ENCODE measurements around the gene SHOC2. TPM values are rescaled to one million over a fixed set of nuclear protein-coding genes. Genes with fewer than 3 reads are reported as not detected.

The SHOC2 gene
- total and polyA plus RNA-seq, 7 donors: 20.0 to 45.8 (median 35.4) TPM

GRCh38 chr10:110876788-110877187 is 42.6 kb upstream of the SHOC2 start:
- intact Hi-C loops (cut with DNase I): no loop called here
- WGBS, 3 donors: 98 to 100% (median 98%) methylated on average over 1 of the region's 1 CpG
- peaks cover 16% of the 10 kb centered on the region for H3K4me1 ChIP-seq
- H3K4me3 ChIP-seq: no peak overlapping the region
- H3K27me3 ChIP-seq (ENCODE audit: insufficient read depth in 3 of 3, low read length in 2 of 3): no peaks in the 10 kb centered on the region
- no peak overlapping the region for H3K27ac ChIP-seq
- TF ChIP-seq CTCF (IDR thresholded peaks at IDR 0.05): no peak
- DNase-seq (no peak), ATAC-seq (no peak)
- peaks cover 0 to 39% of the 10 kb centered on the region in 2 donors for H3K36me3 ChIP-seq (ENCODE audit: insufficient read depth in 1 of 2, low read depth in 1 of 2)
- no peaks in the 10 kb centered on the region for H3K9me3 ChIP-seq

GRCh38 chr10:110880012-110880411 is 39.4 kb upstream of the SHOC2 start:
- H3K4me1 ChIP-seq: no peaks in the 10 kb centered on the region
- peaks cover 0 to 70% of the 10 kb centered on the region in 2 donors for H3K36me3 ChIP-seq (ENCODE audit: insufficient read depth in 1 of 2, low read depth in 1 of 2)
- no peak overlapping the region for H3K27ac ChIP-seq
- no peaks in the 10 kb centered on the region for H3K27me3 ChIP-seq (ENCODE audit: insufficient read depth in 3 of 3, low read length in 2 of 3)
- TF ChIP-seq CTCF (IDR thresholded peaks at IDR 0.05): no peak
- WGBS, 3 donors: 65 to 77% (median 70%) methylated on average over 3 of the region's 3 CpGs
- ATAC-seq: no peak
- DNase-seq: no peak
- intact Hi-C loops (cut with DNase I): no loop called here
- H3K9me3 ChIP-seq: no peaks in the 10 kb centered on the region
- H3K4me3 ChIP-seq: no peak overlapping the region

DNA sequence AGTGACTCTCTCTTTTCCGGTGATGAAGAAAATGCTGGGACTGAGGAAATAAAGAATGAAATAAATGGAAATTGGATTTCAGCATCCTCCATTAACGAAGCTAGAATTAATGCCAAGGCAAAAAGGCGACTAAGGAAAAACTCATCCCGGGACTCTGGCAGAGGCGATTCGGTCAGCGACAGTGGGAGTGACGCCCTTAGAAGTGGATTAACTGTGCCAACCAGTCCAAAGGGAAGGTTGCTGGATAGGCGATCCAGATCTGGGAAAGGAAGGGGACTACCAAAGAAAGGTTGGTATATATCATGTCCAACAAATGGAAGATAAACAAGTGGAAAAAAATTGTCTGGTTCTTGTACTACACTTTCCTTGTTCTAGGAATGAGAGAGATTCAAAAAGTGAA is 38.2 kb upstream of the SHOC2 start:
- H3K27me3 ChIP-seq (ENCODE audit: insufficient read depth in 3 of 3, low read length in 2 of 3): no peaks in the 10 kb centered on the region
- peaks cover 0 to 78% of the 10 kb centered on the region in 2 donors for H3K36me3 ChIP-seq (ENCODE audit: insufficient read depth in 1 of 2, low read depth in 1 of 2)
- no peak for TF ChIP-seq CTCF (IDR thresholded peaks at IDR 0.05)
- H3K9me3 ChIP-seq: no peaks in the 10 kb centered on the region
- ATAC-seq (no peak), DNase-seq (no peak)
- no peak overlapping the region for H3K4me3 ChIP-seq
- no peaks in the 10 kb centered on the region for H3K4me1 ChIP-seq
- 74 to 82% (median 76%) methylated on average over 9 of the region's 9 CpGs for WGBS, 3 donors
- no peak overlapping the region for H3K27ac ChIP-seq
- intact Hi-C loops (cut with DNase I): no loop called here

DNA sequence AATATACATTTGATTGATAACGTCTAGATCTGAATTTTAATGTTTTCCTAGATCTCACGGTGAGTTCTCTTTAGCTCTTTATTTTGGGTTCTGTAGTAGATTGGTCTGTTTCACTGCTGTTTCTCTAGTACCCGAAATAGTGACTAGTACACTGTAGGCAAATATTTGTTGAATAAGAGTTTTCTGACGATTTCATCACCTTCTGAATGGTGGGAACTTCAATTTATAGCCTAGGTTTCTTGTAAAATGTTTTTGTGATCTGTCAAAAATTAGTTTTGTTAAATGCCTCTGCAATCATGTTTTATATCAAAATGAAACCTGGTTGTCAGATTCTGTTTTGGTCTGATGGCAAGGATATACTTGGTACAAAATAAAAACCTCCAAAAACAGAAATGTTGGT is 37.5 kb upstream of the SHOC2 start:
- 74 to 84% (median 76%) methylated on average over 4 of the region's 4 CpGs for WGBS, 3 donors
- no peaks in the 10 kb centered on the region for H3K9me3 ChIP-seq
- H3K4me3 ChIP-seq: no peak overlapping the region
- no peak for ATAC-seq
- peaks cover 0 to 80% of the 10 kb centered on the region in 2 donors for H3K36me3 ChIP-seq (ENCODE audit: insufficient read depth in 1 of 2, low read depth in 1 of 2)
- no peak overlapping the region for H3K27ac ChIP-seq
- no peak for TF ChIP-seq CTCF (IDR thresholded peaks at IDR 0.05)
- no peaks in the 10 kb centered on the region for H3K4me1 ChIP-seq
- intact Hi-C loops (cut with DNase I): no loop called here
- DNase-seq: no peak
- no peaks in the 10 kb centered on the region for H3K27me3 ChIP-seq (ENCODE audit: insufficient read depth in 3 of 3, low read length in 2 of 3)

DNA sequence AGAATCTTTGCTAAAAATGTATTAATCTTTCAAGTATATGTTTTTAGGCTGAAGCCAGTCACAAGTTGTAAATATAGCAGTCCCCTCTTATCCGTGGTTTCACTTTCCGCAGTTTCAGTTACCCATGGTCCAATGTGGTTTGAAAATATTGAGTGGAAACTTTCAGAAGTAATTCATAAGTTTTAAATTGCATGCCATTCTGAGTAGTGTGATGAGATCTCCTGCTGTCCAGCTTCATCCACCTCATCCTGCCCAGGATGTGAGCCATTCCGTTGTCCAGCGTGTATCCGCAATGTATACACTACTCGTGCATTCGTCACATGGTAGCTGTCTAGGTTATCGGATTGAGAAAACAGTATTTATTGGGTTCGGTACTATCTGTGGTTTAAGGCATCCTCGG is 35.5 kb upstream of the SHOC2 start:
- WGBS, 3 donors: 86 to 89% (median 89%) methylated on average over 10 of the region's 10 CpGs
- Histone ChIP-seq H3K4me1 (no peaks in the 10 kb centered on the region), H3K4me3 (no peak overlapping the region), H3K36me3 (ENCODE audit: insufficient read depth in 1 of 2, low read depth in 1 of 2) (peaks cover 0 to 82% of the 10 kb centered on the region in 2 donors), H3K9me3 (no peaks in the 10 kb centered on the region), H3K27ac (no peak overlapping the region), H3K27me3 (ENCODE audit: insufficient read depth in 3 of 3, low read length in 2 of 3) (no peaks in the 10 kb centered on the region)
- intact Hi-C loops (cut with DNase I): no loop called here
- DNase-seq (no peak), ATAC-seq (no peak)
- TF ChIP-seq CTCF (IDR thresholded peaks at IDR 0.05): no peak
